WTC11 (cell line): ENCODE results near the gene PRR23B. TPM values are rescaled to one million over a fixed set of nuclear protein-coding genes. Genes with fewer than 3 reads are reported as not detected.

Source experiments
- ATAC-seq: fragments of 200-7000 bp; cut with Tn5 transposase; 2 replicates; pipeline ENCODE4 v1.10.0; 2021; ENCODE audit warnings: mild to moderate bottlenecking, moderate library complexity
- CTCF ChIA-PET: fragments of 300-600 bp; sonication (Branson Sonifier 250); formaldehyde crosslinking; loops from one replicate; lab custom pipeline; 2021; ENCODE audit warnings: antibody characterized with exemption; lab: Charles Lee
- POLR2A ChIA-PET: fragments of 350-600 bp; sonication (Branson Sonifier 250); formaldehyde crosslinking; loops from one replicate; lab custom pipeline; 2021; ENCODE audit warnings: antibody characterized with exemption; lab: Charles Lee
- DNase-seq: peaks from one replicate; pipeline ENCODE4 v3.0.0; 2021; ENCODE audit warnings: low spot score
- H3K27ac Mint-ChIP-seq: 2 replicates; pipeline ENCODE4 v1.8.0; 2021; ENCODE audit warnings: mixed read lengths
- H3K27me3 Mint-ChIP-seq: 2 replicates; pipeline ENCODE4 v1.8.0; 2021; ENCODE audit warnings: low read depth, mild to moderate bottlenecking, moderate library complexity, mixed read lengths
- H3K36me3 Mint-ChIP-seq: 2 replicates; pipeline ENCODE4 v1.8.0; 2021; ENCODE audit warnings: mixed read lengths
- H3K4me1 Mint-ChIP-seq: 2 replicates; pipeline ENCODE4 v1.8.0; 2022; ENCODE audit warnings: mixed read lengths
- H3K4me3 Mint-ChIP-seq: 2 replicates; pipeline ENCODE4 v1.8.0; 2021; ENCODE audit warnings: mild to moderate bottlenecking, moderate library complexity, mixed read lengths
- H3K9me3 Mint-ChIP-seq: 2 replicates; pipeline ENCODE4 v1.8.0; 2021; ENCODE audit warnings: mixed read lengths
- AR ChIP-seq: fragments of 250-450 bp; sonication (Bioruptor Pico); IDR thresholded peaks from 2 replicates; pipeline ENCODE4 v1.9.0; 2021; ENCODE audit warnings: mild to moderate bottlenecking
- ARID4B ChIP-seq: sonication (generic); formaldehyde crosslinking; IDR thresholded peaks from 2 replicates; pipeline ENCODE4 v1.8.0; 2023; ENCODE audit warnings: missing genetic modification reagents, mild to moderate bottlenecking, borderline replicate concordance
- ATF6 ChIP-seq: sonication (generic); formaldehyde crosslinking; IDR thresholded peaks from 2 replicates; pipeline ENCODE4 v1.8.1; 2023; ENCODE audit warnings: mild to moderate bottlenecking, missing genetic modification reagents
- CDX4 ChIP-seq: fragments of 250-450 bp; sonication (Bioruptor Pico); IDR thresholded peaks from 2 replicates; pipeline ENCODE4 v1.9.0; 2021; ENCODE audit warnings: moderate library complexity, mild to moderate bottlenecking, inconsistent platforms, borderline replicate concordance
- E2F5 ChIP-seq: sonication (generic); formaldehyde crosslinking; IDR thresholded peaks from 2 replicates; pipeline ENCODE4 v1.8.1; 2022; ENCODE audit warnings: mild to moderate bottlenecking, moderate library complexity, missing genetic modification reagents
- FOXK1 ChIP-seq: sonication (generic); formaldehyde crosslinking; IDR thresholded peaks from 2 replicates; pipeline ENCODE4 v1.8.0; 2022; ENCODE audit warnings: mild to moderate bottlenecking, moderate library complexity, missing genetic modification reagents
- IRF1 ChIP-seq: sonication (generic); formaldehyde crosslinking; IDR thresholded peaks from 2 replicates; pipeline ENCODE4 v1.8.0; 2023; ENCODE audit warnings: missing genetic modification reagents
- KAT7 ChIP-seq: sonication (generic); formaldehyde crosslinking; IDR thresholded peaks from 2 replicates; pipeline ENCODE4 v1.8.1; 2023; ENCODE audit warnings: missing genetic modification reagents, mild to moderate bottlenecking, borderline replicate concordance
- NR2C2 ChIP-seq: sonication (generic); formaldehyde crosslinking; IDR thresholded peaks from 2 replicates; pipeline ENCODE4 v1.8.0; 2022; ENCODE audit warnings: mild to moderate bottlenecking, missing genetic modification reagents
- USF2 ChIP-seq: sonication (generic); formaldehyde crosslinking; IDR thresholded peaks from 2 replicates; pipeline ENCODE4 v1.8.1; 2023; ENCODE audit warnings: mild to moderate bottlenecking, missing genetic modification reagents, moderate library complexity
- ZBTB43 ChIP-seq: sonication (generic); formaldehyde crosslinking; IDR thresholded peaks from 2 replicates; pipeline ENCODE4 v1.8.1; 2023; ENCODE audit warnings: mild to moderate bottlenecking, missing genetic modification reagents
- ZNF317 ChIP-seq: sonication (generic); formaldehyde crosslinking; IDR thresholded peaks from 2 replicates; pipeline ENCODE4 v1.8.1; 2023; ENCODE audit warnings: low read depth, mild to moderate bottlenecking, moderate library complexity, missing genetic modification reagents, borderline replicate concordance
- total RNA-seq: library from RNA; stranded (reverse); gene quantifications from 3 replicates; pipeline ENCODE4 v1.2.3, GENCODE V29; 2021

PRR23B gene
- total RNA-seq, 1 experiment from 2014 or later: not detected

GRCh38 chr3:139024968-139025367, 4.2 kb upstream of the PRR23B start:
- TF ChIP-seq AR (CRISPR knock-in tag) (no peak), E2F5 (CRISPR knock-in tag) (no peak), ARID4B (no peak), ATF6 (no peak), USF2 (CRISPR knock-in tag) (no peak)
- DNase-seq (no peak), ATAC-seq (no peak)
- Mint-ChIP-seq H3K4me3 (no peak overlapping the region), H3K27me3 (peaks cover 12% of the 10 kb centered on the region), H3K27ac (no peak overlapping the region), H3K9me3 (peaks cover 19% of the 10 kb centered on the region), H3K4me1 (no peaks in the 10 kb centered on the region), H3K36me3 (no peaks in the 10 kb centered on the region)
- ChIA-PET POLR2A (no interaction called here), CTCF (no interaction called here)

GRCh38 chr3:139020036-139020867, 474 bp downstream of the PRR23B start:
- no peaks in the 10 kb centered on the region for H3K36me3 Mint-ChIP-seq
- no peaks in the 10 kb centered on the region for H3K4me1 Mint-ChIP-seq
- no peak for DNase-seq
- no peaks in the 10 kb centered on the region for H3K27me3 Mint-ChIP-seq
- no peak; the same call in 1 of the 2 replicates for ATAC-seq
- POLR2A ChIA-PET: no interaction called here
- peaks cover 5% of the 10 kb centered on the region; the same call in 1 of the 2 replicates for H3K9me3 Mint-ChIP-seq
- CTCF ChIA-PET: interaction anchor here (1.5 to 2.1 kb wide), 2 partner anchors 27 to 97 kb away, joined by 3 to 4 read pairs; no protein-coding TSS in a partner anchor
- no peak overlapping the region for H3K27ac Mint-ChIP-seq
- no peak overlapping the region for H3K4me3 Mint-ChIP-seq
- no peak for TF ChIP-seq ZNF317 (CRISPR knock-in tag)
- TF ChIP-seq CDX4 (CRISPR knock-in tag): no peak
- no peak for TF ChIP-seq FOXK1 (CRISPR knock-in tag)
- no peak for TF ChIP-seq AR (CRISPR knock-in tag)
- TF ChIP-seq E2F5 (CRISPR knock-in tag): no peak
- no peak for TF ChIP-seq NR2C2 (CRISPR knock-in tag)
- TF ChIP-seq KAT7: no peak
- TF ChIP-seq ZBTB43: no peak
- TF ChIP-seq IRF1 (CRISPR knock-in tag): no peak
